HepG2 (cell line): Measurements from ENCODE around the gene TNP2. TPM values are rescaled to one million over a fixed set of nuclear protein-coding genes. Genes with fewer than 3 reads are reported as not detected.
A peak's percentile ranks its signal among the peaks of the same experiment; 100 is the strongest.

Experiments used
- AHR ChIP-seq: IDR thresholded peaks from 2 replicates; pipeline ENCODE4 v1.6.1; 2018; ENCODE audit warnings: missing genetic modification reagents, missing compliant biosample characterization
- ATF7-NPFF ChIP-seq: sonication (generic); formaldehyde crosslinking; IDR thresholded peaks from 2 replicates; pipeline ENCODE4 v1.8.1; 2023; ENCODE audit warnings: mild to moderate bottlenecking, low read depth, missing genetic modification reagents, moderate library complexity
- CAMTA2 ChIP-seq: sonication (generic); formaldehyde crosslinking; IDR thresholded peaks from 2 replicates; pipeline ENCODE4 v1.4.0; 2020; ENCODE audit warnings: mild to moderate bottlenecking, missing genetic modification reagents, borderline replicate concordance
- DBP ChIP-seq: sonication (generic); formaldehyde crosslinking; IDR thresholded peaks from 2 replicates; pipeline ENCODE4 v1.4.0; 2020; ENCODE audit warnings: missing genetic modification reagents; ENCODE audit errors: not compliant biosample characterization
- FOXA1 ChIP-seq, 2 experiments: fragments of 450-650 bp in 1 of 2; sonication (generic) in 1 of 2; formaldehyde crosslinking in 1 of 2; IDR thresholded peaks; 2 replicates each; pipeline versions ENCODE4 v1.4.0 to v1.6.1; 2016 to 2020; ENCODE audit warnings: missing genetic modification reagents in 1 of 2
- FOXO1 ChIP-seq: sonication (generic); formaldehyde crosslinking; IDR thresholded peaks from 2 replicates; pipeline ENCODE4 v1.4.0; 2020; ENCODE audit warnings: missing genetic modification reagents
- GABPB1 ChIP-seq: IDR thresholded peaks from 2 replicates; pipeline ENCODE4 v1.6.1; 2016; ENCODE audit warnings: mild to moderate bottlenecking, missing genetic modification reagents, moderate library complexity, missing compliant biosample characterization
- GPBP1L1 ChIP-seq: sonication (generic); formaldehyde crosslinking; IDR thresholded peaks from 2 replicates; pipeline ENCODE4 v1.5.0; 2020; ENCODE audit warnings: mild to moderate bottlenecking, missing genetic modification reagents
- HMGA1 ChIP-seq: sonication (generic); formaldehyde crosslinking; conservative IDR thresholded peaks from 2 replicates; pipeline ENCODE4 v1.4.0; 2020; ENCODE audit warnings: missing genetic modification reagents
- HNRNPL ChIP-seq: fragments of 200-400 bp; formaldehyde crosslinking; IDR thresholded peaks from 2 replicates; pipeline ENCODE4 v1.6.1; 2017; ENCODE audit warnings: mild to moderate bottlenecking, low read depth, low read length
- JUN ChIP-seq: sonication (generic); formaldehyde crosslinking; IDR thresholded peaks from 2 replicates; pipeline ENCODE4 v1.4.0; 2020; ENCODE audit warnings: mild to moderate bottlenecking, missing genetic modification reagents
- RBAK ChIP-seq: sonication (generic); formaldehyde crosslinking; IDR thresholded peaks from 2 replicates; pipeline ENCODE4 v1.5.1; 2020; ENCODE audit warnings: mild to moderate bottlenecking, missing genetic modification reagents
- RXRA ChIP-seq: sonication (generic); formaldehyde crosslinking; IDR thresholded peaks from 2 replicates; pipeline ENCODE4 v1.5.1; 2020; ENCODE audit warnings: missing genetic modification reagents
- TAF1 ChIP-seq: sonication (generic); formaldehyde crosslinking; IDR thresholded peaks from 2 replicates; pipeline ENCODE4 v1.4.0; 2020; ENCODE audit warnings: missing genetic modification reagents
- ZNF143 ChIP-seq: sonication (generic); formaldehyde crosslinking; IDR thresholded peaks from 2 replicates; pipeline ENCODE4 v1.4.0; 2020; ENCODE audit warnings: missing genetic modification reagents
- ZNF589 ChIP-seq: sonication (generic); formaldehyde crosslinking; conservative IDR thresholded peaks from 2 replicates; pipeline ENCODE4 v1.8.0; 2022; ENCODE audit warnings: mild to moderate bottlenecking, moderate library complexity, missing genetic modification reagents
- ZNF687 ChIP-seq: sonication (generic); formaldehyde crosslinking; IDR thresholded peaks from 2 replicates; pipeline ENCODE4 v1.5.1; 2020; ENCODE audit warnings: mild to moderate bottlenecking, missing genetic modification reagents, moderate library complexity
- ZNF709 ChIP-seq: sonication (generic); formaldehyde crosslinking; IDR thresholded peaks from 2 replicates; pipeline ENCODE4 v1.5.0; 2020; ENCODE audit warnings: mild to moderate bottlenecking, missing genetic modification reagents
- polyA plus RNA-seq, 8 experiments: library from polyadenylated mRNA; depleted of rRNA in 3 of 8; stranded (reverse) in 7 of 8; unstranded in 1 of 8; fragments of >200 nt; fragmentation: Illumina TruSeq in 4 of 8; extraction: Trizol in 4 of 8; gene quantifications; 2 replicates each; pipeline versions ENCODE4 v1.2.1 to v1.2.3, GENCODE V29; 2011 to 2016; ENCODE audit warnings: low read depth in 4 of 8, missing spikeins in 1 of 8, mixed read lengths in 1 of 8; ENCODE audit not compliant: insufficient read depth in 1 of 8
- total RNA-seq, 5 experiments: library from RNA; depleted of rRNA; stranded (reverse); fragments of >200 nt; fragmentation: Illumina TruSeq; extraction: Trizol; gene quantifications; 2 replicates each; pipeline ENCODE4 v1.2.3, GENCODE V29; 2016; ENCODE audit warnings: low read depth in 1 of 5

TNP2 gene
- total and polyA plus RNA-seq, 2 of the 13 experiments (the other 11 are each of a cell fraction or from before 2014, with no cell fraction given) = not detected

DNA sequence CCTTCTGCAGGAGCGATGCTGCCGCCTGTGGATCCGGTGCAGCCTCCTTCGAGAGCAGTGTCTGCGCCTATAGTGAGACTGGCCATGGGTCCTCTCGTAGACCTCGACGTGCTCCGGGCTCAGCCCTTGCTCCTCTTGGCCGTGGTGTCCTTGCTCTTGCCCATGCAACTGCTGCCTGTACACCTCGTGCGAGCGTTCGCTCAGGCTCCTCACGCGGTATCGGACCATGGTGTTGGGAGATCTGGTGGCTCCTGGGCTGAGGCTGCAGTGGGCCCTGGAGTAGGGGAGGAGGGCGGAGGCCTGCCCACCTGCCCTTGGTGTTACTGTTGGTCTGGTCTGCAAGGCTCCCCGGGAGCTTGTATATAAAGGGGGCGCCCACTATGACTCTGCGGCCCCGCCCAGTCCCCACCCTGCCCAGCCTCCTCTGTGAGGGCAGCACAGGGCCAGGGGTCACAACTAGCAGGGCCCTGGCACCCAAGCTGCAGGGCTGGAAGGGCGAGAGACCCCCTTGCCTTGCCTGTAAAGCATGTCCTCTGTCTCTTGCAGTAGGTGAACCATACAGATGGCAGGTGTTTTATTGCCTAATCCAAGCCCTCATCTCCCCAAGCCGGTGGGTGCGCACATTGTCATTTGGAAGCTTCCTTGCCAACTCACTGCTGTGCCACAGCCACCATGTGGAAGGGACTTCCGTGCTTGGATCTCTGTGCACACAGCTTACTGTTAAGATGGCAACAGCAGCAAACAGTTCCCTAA lies 7.2 kb upstream of the TNP2 start, which contains the start of gene PRM2 (continued):
- TF ChIP-seq DBP (CRISPR knock-in tag) (no peak), FOXA1 (IDR thresholded peaks at IDR 0.05) (no peak), FOXA1 (CRISPR knock-in tag; IDR thresholded peaks at IDR 0.05) (0 out of 2 replicates have a peak, but pooled peaks have one; percentile 6), ZNF143 (CRISPR knock-in tag) (no peak), TAF1 (CRISPR knock-in tag) (peak; percentile 41; the same call in 1 of the 2 replicates), ATF7-NPFF (CRISPR knock-in tag) (no peak), AHR (CRISPR knock-in tag) (peak; percentile 64; the same call in 1 of the 2 replicates), ZNF589 (CRISPR knock-in tag) (no peak), ZNF687 (CRISPR knock-in tag) (peak; percentile 36; the same call in 1 of the 2 replicates), ZNF709 (CRISPR knock-in tag) (no peak), RXRA (CRISPR knock-in tag) (0 out of 2 replicates have a peak, but pooled peaks have one; percentile 25), GABPB1 (peak; percentile 20; the same call in 1 of the 2 replicates), RBAK (CRISPR knock-in tag) (0 out of 2 replicates have a peak, but pooled peaks have one; percentile 23), FOXO1 (0 out of 2 replicates have a peak, but pooled peaks have one; percentile 21), GPBP1L1 (CRISPR knock-in tag) (no peak), CAMTA2 (no peak), JUN (0 out of 2 replicates have a peak, but pooled peaks have one; percentile 24), HMGA1 (CRISPR knock-in tag) (no peak), HNRNPL (0 out of 2 replicates have a peak, but pooled peaks have one; percentile 27)
